ENCODE results near the gene CELSR1. TPM values are rescaled to one million over a fixed set of nuclear protein-coding genes. Genes with fewer than 3 reads are reported as not detected.

CELSR1 gene
- total RNA-seq, 1 donor from 2014 or later = 0.30 TPM

DNA sequence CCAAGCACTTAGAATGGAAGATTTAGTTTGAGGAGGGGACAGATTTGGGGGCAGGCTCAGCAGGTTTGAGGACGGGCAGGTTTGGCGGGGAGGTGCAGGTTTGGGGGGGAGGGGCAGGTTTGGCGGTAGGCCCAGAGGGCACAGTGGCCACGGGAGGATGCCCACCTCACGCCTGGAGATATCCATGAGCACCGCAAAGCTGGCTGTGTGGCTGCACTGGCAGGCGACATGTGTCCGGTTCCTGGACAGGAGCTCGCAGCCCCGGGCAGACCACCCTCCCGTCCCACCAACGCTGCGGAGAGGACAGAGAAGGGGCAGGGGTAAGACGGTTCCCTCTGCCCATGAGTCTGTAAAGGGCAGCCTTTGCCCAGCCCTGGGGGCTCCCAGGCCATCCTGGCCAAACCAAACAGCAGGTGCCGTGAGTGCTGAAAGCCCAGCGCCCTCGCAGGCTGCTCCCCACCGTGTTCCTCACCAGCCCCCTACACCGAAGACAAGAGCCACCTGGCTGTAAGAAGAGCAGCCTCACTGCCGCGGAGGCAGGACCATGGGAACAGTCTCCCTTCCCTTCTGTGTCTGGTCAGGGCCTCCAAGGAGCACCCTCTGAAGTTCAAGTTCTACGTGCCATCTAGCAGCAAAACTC lies 158.9 kb downstream of the CELSR1 start:
- peaks cover 10% of the 10 kb centered on the region for H3K27me3 Mint-ChIP-seq (ENCODE audit: low read depth)
- no peak for DNase-seq (ENCODE audit: low spot score)
- intact Hi-C loops (cut with micrococcal nuclease) = no loop called here
- no peak overlapping the region for H3K27ac Mint-ChIP-seq
- no peak overlapping the region for H3K4me3 Mint-ChIP-seq (ENCODE audit: low read depth)
- no peaks in the 10 kb centered on the region for H3K9me3 Mint-ChIP-seq
- no peaks in the 10 kb centered on the region for H3K4me1 Mint-ChIP-seq (ENCODE audit: low read depth)
- H3K36me3 Mint-ChIP-seq (ENCODE audit: low read depth) = no peaks in the 10 kb centered on the region

- H3K36me3 Mint-ChIP-seq (ENCODE audit: low read depth) = no peaks in the 10 kb centered on the region
- H3K4me1 Mint-ChIP-seq (ENCODE audit: low read depth) = no peaks in the 10 kb centered on the region
- H3K27ac Mint-ChIP-seq = no peak overlapping the region
- DNase-seq (ENCODE audit: low spot score) = no peak
- intact Hi-C loops (cut with micrococcal nuclease) = no loop called here
- peaks cover 14% of the 10 kb centered on the region for H3K27me3 Mint-ChIP-seq (ENCODE audit: low read depth)
- no peaks in the 10 kb centered on the region for H3K9me3 Mint-ChIP-seq
- no peak overlapping the region for H3K4me3 Mint-ChIP-seq (ENCODE audit: low read depth)
Measured at GRCh38 chr22:46377525-46378425, 159.6 kb downstream of the CELSR1 start.

DNA sequence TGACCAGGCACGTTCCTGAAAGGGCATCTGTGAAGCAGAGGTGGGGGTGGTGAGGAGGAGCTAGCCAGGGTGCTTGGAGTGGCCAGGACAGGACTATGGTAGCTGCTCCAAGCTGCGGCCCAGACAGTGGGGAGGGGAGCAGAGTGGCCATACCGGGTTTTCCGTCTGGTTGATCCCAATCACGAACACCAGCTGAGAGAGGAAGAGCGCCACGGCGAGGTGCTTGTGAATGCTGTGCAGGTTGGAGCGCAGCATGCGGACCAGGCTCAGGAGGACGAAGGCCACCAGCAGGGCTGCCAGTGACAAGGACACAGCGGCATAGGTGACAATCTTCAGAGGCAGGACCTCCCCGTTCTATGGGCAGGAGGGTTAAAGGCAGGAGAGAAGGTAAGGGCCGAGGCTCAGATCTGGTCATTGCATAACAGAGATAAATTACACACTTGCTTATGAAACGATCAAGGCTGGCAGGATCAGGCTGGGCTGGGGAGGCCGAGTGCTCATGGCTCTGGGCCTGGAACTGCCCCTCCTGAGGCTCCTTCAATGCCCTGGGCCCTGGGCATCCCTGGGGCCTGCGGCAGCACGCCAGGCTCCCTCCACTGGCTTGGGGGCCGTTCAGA lies 160.4 kb downstream of the CELSR1 start:
- no peak overlapping the region for H3K4me3 Mint-ChIP-seq (ENCODE audit: low read depth)
- H3K4me1 Mint-ChIP-seq (ENCODE audit: low read depth) = no peaks in the 10 kb centered on the region
- DNase-seq (ENCODE audit: low spot score) = no peak
- H3K36me3 Mint-ChIP-seq (ENCODE audit: low read depth) = no peaks in the 10 kb centered on the region
- intact Hi-C loops (cut with micrococcal nuclease) = no loop called here
- peaks cover 15% of the 10 kb centered on the region for H3K27me3 Mint-ChIP-seq (ENCODE audit: low read depth)
- no peak overlapping the region for H3K27ac Mint-ChIP-seq
- H3K9me3 Mint-ChIP-seq = no peaks in the 10 kb centered on the region

- H3K4me1 Mint-ChIP-seq (ENCODE audit: low read depth) = no peaks in the 10 kb centered on the region
- H3K9me3 Mint-ChIP-seq = no peaks in the 10 kb centered on the region
- H3K27me3 Mint-ChIP-seq (ENCODE audit: low read depth) = peaks cover 15% of the 10 kb centered on the region
- DNase-seq (ENCODE audit: low spot score) = no peak
- H3K4me3 Mint-ChIP-seq (ENCODE audit: low read depth) = no peak overlapping the region
- intact Hi-C loops (cut with micrococcal nuclease) = no loop called here
- no peak overlapping the region for H3K27ac Mint-ChIP-seq
- H3K36me3 Mint-ChIP-seq (ENCODE audit: low read depth) = no peaks in the 10 kb centered on the region
Measured at GRCh38 chr22:46376111-46376510, 161.3 kb downstream of the CELSR1 start.

- no peaks in the 10 kb centered on the region for H3K4me1 Mint-ChIP-seq (ENCODE audit: low read depth)
- intact Hi-C loops (cut with micrococcal nuclease) = no loop called here
- H3K36me3 Mint-ChIP-seq (ENCODE audit: low read depth) = no peaks in the 10 kb centered on the region
- DNase-seq (ENCODE audit: low spot score) = no peak
- H3K27ac Mint-ChIP-seq = no peak overlapping the region
- no peaks in the 10 kb centered on the region for H3K9me3 Mint-ChIP-seq
- peaks cover 15% of the 10 kb centered on the region for H3K27me3 Mint-ChIP-seq (ENCODE audit: low read depth)
- H3K4me3 Mint-ChIP-seq (ENCODE audit: low read depth) = no peak overlapping the region
Measured at GRCh38 chr22:46374663-46375474, 162.6 kb downstream of the CELSR1 start.

- DNase-seq (ENCODE audit: low spot score) = no peak
- H3K36me3 Mint-ChIP-seq (ENCODE audit: low read depth) = no peaks in the 10 kb centered on the region
- no peaks in the 10 kb centered on the region for H3K9me3 Mint-ChIP-seq
Measured at GRCh38 chr22:46373921-46374662, 163.3 kb downstream of the CELSR1 start.

GRCh38 chr22:46373159-46373558 lies 164.3 kb downstream of the CELSR1 start:
- H3K4me1 Mint-ChIP-seq (ENCODE audit: low read depth) = no peaks in the 10 kb centered on the region
- intact Hi-C loops (cut with micrococcal nuclease) = no loop called here
- no peak overlapping the region for H3K4me3 Mint-ChIP-seq (ENCODE audit: low read depth)
- H3K9me3 Mint-ChIP-seq = no peaks in the 10 kb centered on the region
- H3K27me3 Mint-ChIP-seq (ENCODE audit: low read depth) = peaks cover 15% of the 10 kb centered on the region
- no peaks in the 10 kb centered on the region for H3K36me3 Mint-ChIP-seq (ENCODE audit: low read depth)
- no peak overlapping the region for H3K27ac Mint-ChIP-seq
- DNase-seq (ENCODE audit: low spot score) = no peak

More at GRCh38 chr22:46373921-46374662, 163.3 kb downstream of the CELSR1 start:
- intact Hi-C loops (cut with micrococcal nuclease) = no loop called here
- H3K27me3 Mint-ChIP-seq (ENCODE audit: low read depth) = peaks cover 15% of the 10 kb centered on the region
- H3K27ac Mint-ChIP-seq = no peak overlapping the region
- no peak overlapping the region for H3K4me3 Mint-ChIP-seq (ENCODE audit: low read depth)
- H3K4me1 Mint-ChIP-seq (ENCODE audit: low read depth) = no peaks in the 10 kb centered on the region

GRCh38 chr22:46372686-46373085 lies 164.7 kb downstream of the CELSR1 start:
- intact Hi-C loops (cut with micrococcal nuclease) = no loop called here
- Mint-ChIP-seq H3K27me3 (ENCODE audit: low read depth) (peaks cover 15% of the 10 kb centered on the region), H3K4me1 (ENCODE audit: low read depth) (no peaks in the 10 kb centered on the region), H3K36me3 (ENCODE audit: low read depth) (no peaks in the 10 kb centered on the region), H3K9me3 (no peaks in the 10 kb centered on the region), H3K4me3 (ENCODE audit: low read depth) (no peak overlapping the region), H3K27ac (no peak overlapping the region)
- DNase-seq (ENCODE audit: low spot score) = no peak

DNA sequence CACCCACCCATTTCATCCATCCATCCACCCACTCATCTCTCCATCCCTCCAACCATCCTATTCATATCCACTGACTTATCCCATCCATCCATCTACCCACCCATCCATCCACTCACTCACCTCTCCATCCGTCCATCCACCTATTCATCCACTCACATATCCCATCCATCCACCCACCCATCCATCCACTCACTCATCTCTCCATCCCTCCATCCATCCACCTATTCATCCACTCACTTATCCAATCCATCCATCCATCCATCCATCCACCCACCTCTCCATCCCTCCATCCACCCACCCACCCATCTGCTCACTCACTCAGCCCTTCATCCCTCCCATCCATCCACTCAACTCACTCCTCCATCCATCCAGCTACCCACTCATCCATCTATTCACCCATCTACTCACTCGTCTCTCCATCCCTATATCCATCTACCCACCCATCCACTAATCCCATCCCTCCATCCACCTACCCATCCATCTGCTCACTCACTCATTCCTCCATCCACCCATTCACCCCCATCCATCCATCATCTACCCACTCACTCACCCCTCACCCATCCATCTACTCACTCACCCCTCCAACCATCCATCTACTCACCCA lies 165.7 kb downstream of the CELSR1 start:
- Mint-ChIP-seq H3K4me1 (ENCODE audit: low read depth) (no peaks in the 10 kb centered on the region), H3K27me3 (ENCODE audit: low read depth) (peaks cover 15% of the 10 kb centered on the region), H3K9me3 (no peaks in the 10 kb centered on the region), H3K27ac (no peak overlapping the region), H3K36me3 (ENCODE audit: low read depth) (no peaks in the 10 kb centered on the region), H3K4me3 (ENCODE audit: low read depth) (no peak overlapping the region)
- intact Hi-C loops (cut with micrococcal nuclease) = no loop called here
- DNase-seq (ENCODE audit: low spot score) = no peak

GRCh38 chr22:46370584-46371291 lies 166.7 kb downstream of the CELSR1 start:
- Mint-ChIP-seq H3K4me3 (ENCODE audit: low read depth) (no peak overlapping the region), H3K9me3 (no peaks in the 10 kb centered on the region), H3K27me3 (ENCODE audit: low read depth) (peaks cover 13% of the 10 kb centered on the region), H3K36me3 (ENCODE audit: low read depth) (no peaks in the 10 kb centered on the region), H3K4me1 (ENCODE audit: low read depth) (no peaks in the 10 kb centered on the region), H3K27ac (no peak overlapping the region)
- DNase-seq (ENCODE audit: low spot score) = no peak
- intact Hi-C loops (cut with micrococcal nuclease) = no loop called here

- H3K36me3 Mint-ChIP-seq (ENCODE audit: low read depth) = no peaks in the 10 kb centered on the region
- no peaks in the 10 kb centered on the region for H3K9me3 Mint-ChIP-seq
- no peak overlapping the region for H3K27ac Mint-ChIP-seq
- DNase-seq (ENCODE audit: low spot score) = no peak
- peaks cover 13% of the 10 kb centered on the region for H3K27me3 Mint-ChIP-seq (ENCODE audit: low read depth)
- intact Hi-C loops (cut with micrococcal nuclease) = no loop called here
- H3K4me3 Mint-ChIP-seq (ENCODE audit: low read depth) = no peak overlapping the region
- H3K4me1 Mint-ChIP-seq (ENCODE audit: low read depth) = no peaks in the 10 kb centered on the region
Measured at GRCh38 chr22:46369716-46370583, 167.5 kb downstream of the CELSR1 start.

Data from activated T-helper 2 cell treated with anti-CD3 and anti-CD28 coated beads, Interferon-gamma antibody, Interleukin-2, Interleukin-4, amounts not matched to agents 10 μg/mL and 5 μg/mL and 100 μg/mL, durations not matched to agents 14 hours and 24 hours and 36 hours (primary cell).